ENCODE measurements around the gene USP5.
"Not testable (repeated sequence)": the region's sequence is repeated elsewhere in the genome, so short reads cannot be mapped to it uniquely, and the experiment has no call there.

Gene USP5

GRCh38 chr12:6886206-6886999, 34.5 kb downstream of the USP5 start:
- H3K4me3 ChIP-seq (ENCODE audit: low read length); H3K9ac ChIP-seq (ENCODE audit: low read length); DNase-seq (ENCODE audit: low read depth); H3K36me3 ChIP-seq (ENCODE audit: control insufficient read depth, insufficient read depth, low read length, severe bottlenecking); H3K27me3 ChIP-seq (replicated peaks; ENCODE audit: control insufficient read depth, insufficient read depth, low read length); H3K4me1 ChIP-seq (ENCODE audit: control insufficient read depth, insufficient read depth, low read length); H3K9me3 ChIP-seq (ENCODE audit: control insufficient read depth, low read length): not testable (repeated sequence)

- no peak for DNase-seq (ENCODE audit: low read depth)
- Histone ChIP-seq H3K27me3 (replicated peaks; ENCODE audit: control insufficient read depth, insufficient read depth, low read length) (no peaks in the 10 kb centered on the region), H3K4me1 (ENCODE audit: control insufficient read depth, insufficient read depth, low read length) (peaks cover 11% of the 10 kb centered on the region), H3K36me3 (ENCODE audit: control insufficient read depth, insufficient read depth, low read length, severe bottlenecking) (peaks cover 3% of the 10 kb centered on the region), H3K9me3 (ENCODE audit: control insufficient read depth, low read length) (no peaks in the 10 kb centered on the region), H3K9ac (ENCODE audit: low read length) (no peak overlapping the region), H3K4me3 (ENCODE audit: low read length) (no peak overlapping the region)
Measured at GRCh38 chr12:6887460-6887859, 35.5 kb downstream of the USP5 start.

- no peak overlapping the region for H3K9ac ChIP-seq (ENCODE audit: low read length)
- H3K27me3 ChIP-seq (replicated peaks; ENCODE audit: control insufficient read depth, insufficient read depth, low read length), result no peaks in the 10 kb centered on the region
- H3K4me3 ChIP-seq (ENCODE audit: low read length), result no peak overlapping the region
- no peaks in the 10 kb centered on the region for H3K9me3 ChIP-seq (ENCODE audit: control insufficient read depth, low read length)
- H3K36me3 ChIP-seq (ENCODE audit: control insufficient read depth, insufficient read depth, low read length, severe bottlenecking), result peaks cover 3% of the 10 kb centered on the region
- DNase-seq (ENCODE audit: low read depth), result no peak
- H3K4me1 ChIP-seq (ENCODE audit: control insufficient read depth, insufficient read depth, low read length), result peaks cover 11% of the 10 kb centered on the region
Measured at GRCh38 chr12:6888360-6888759, 36.4 kb downstream of the USP5 start.

- not testable (repeated sequence) for H3K27me3 ChIP-seq (replicated peaks; ENCODE audit: control insufficient read depth, insufficient read depth, low read length); H3K9ac ChIP-seq (ENCODE audit: low read length); H3K4me3 ChIP-seq (ENCODE audit: low read length); H3K36me3 ChIP-seq (ENCODE audit: control insufficient read depth, insufficient read depth, low read length, severe bottlenecking); DNase-seq (ENCODE audit: low read depth); H3K9me3 ChIP-seq (ENCODE audit: control insufficient read depth, low read length)
- peaks cover 12% of the 10 kb centered on the region for H3K4me1 ChIP-seq (ENCODE audit: control insufficient read depth, insufficient read depth, low read length)
Measured at GRCh38 chr12:6888794-6889193, 36.8 kb downstream of the USP5 start.

GRCh38 chr12:6889775-6890573, 38.0 kb downstream of the USP5 start:
- Histone ChIP-seq H3K4me3 (ENCODE audit: low read length) (peak overlapping the region; percentile 71), H3K9ac (ENCODE audit: low read length) (peak overlapping the region; percentile 90), H3K4me1 (ENCODE audit: control insufficient read depth, insufficient read depth, low read length) (peaks cover 15% of the 10 kb centered on the region)
- not testable (repeated sequence) for H3K9me3 ChIP-seq (ENCODE audit: control insufficient read depth, low read length); H3K27me3 ChIP-seq (replicated peaks; ENCODE audit: control insufficient read depth, insufficient read depth, low read length); H3K36me3 ChIP-seq (ENCODE audit: control insufficient read depth, insufficient read depth, low read length, severe bottlenecking); DNase-seq (ENCODE audit: low read depth)

- no peaks in the 10 kb centered on the region for H3K36me3 ChIP-seq (ENCODE audit: control insufficient read depth, insufficient read depth, low read length, severe bottlenecking)
- peaks cover 15% of the 10 kb centered on the region for H3K4me1 ChIP-seq (ENCODE audit: control insufficient read depth, insufficient read depth, low read length)
- no peaks in the 10 kb centered on the region for H3K27me3 ChIP-seq (replicated peaks; ENCODE audit: control insufficient read depth, insufficient read depth, low read length)
- H3K9me3 ChIP-seq (ENCODE audit: control insufficient read depth, low read length), result no peaks in the 10 kb centered on the region
- peak overlapping the region; percentile 81 for H3K4me3 ChIP-seq (ENCODE audit: low read length)
- peak overlapping the region; percentile 96 for H3K9ac ChIP-seq (ENCODE audit: low read length)
- DNase-seq (ENCODE audit: low read depth), result peak; percentile 99
Measured at GRCh38 chr12:6890789-6891645, 39.1 kb downstream of the USP5 start.

- H3K4me3 ChIP-seq (ENCODE audit: low read length), result peak overlapping the region; percentile 81
- no peaks in the 10 kb centered on the region for H3K27me3 ChIP-seq (replicated peaks; ENCODE audit: control insufficient read depth, insufficient read depth, low read length)
- H3K36me3 ChIP-seq (ENCODE audit: control insufficient read depth, insufficient read depth, low read length, severe bottlenecking), result no peaks in the 10 kb centered on the region
- peaks cover 15% of the 10 kb centered on the region for H3K4me1 ChIP-seq (ENCODE audit: control insufficient read depth, insufficient read depth, low read length)
- H3K9ac ChIP-seq (ENCODE audit: low read length), result peak overlapping the region; percentile 96
- no peak for DNase-seq (ENCODE audit: low read depth)
- no peaks in the 10 kb centered on the region for H3K9me3 ChIP-seq (ENCODE audit: control insufficient read depth, low read length)
Measured at GRCh38 chr12:6891646-6892001, 39.7 kb downstream of the USP5 start.

- H3K4me3 ChIP-seq (ENCODE audit: low read length); H3K9me3 ChIP-seq (ENCODE audit: control insufficient read depth, low read length): not testable (repeated sequence)
Measured at GRCh38 chr12:6892683-6893082, 40.7 kb downstream of the USP5 start.

GRCh38 chr12:6894321-6894720, 42.4 kb downstream of the USP5 start:
- Histone ChIP-seq H3K36me3 (ENCODE audit: control insufficient read depth, insufficient read depth, low read length, severe bottlenecking) (no peaks in the 10 kb centered on the region), H3K27me3 (replicated peaks; ENCODE audit: control insufficient read depth, insufficient read depth, low read length) (no peaks in the 10 kb centered on the region), H3K9me3 (ENCODE audit: control insufficient read depth, low read length) (no peaks in the 10 kb centered on the region), H3K4me3 (ENCODE audit: low read length) (no peak overlapping the region), H3K9ac (ENCODE audit: low read length) (no peak overlapping the region), H3K4me1 (ENCODE audit: control insufficient read depth, insufficient read depth, low read length) (peaks cover 15% of the 10 kb centered on the region)
- DNase-seq (ENCODE audit: low read depth), result no peak

More at GRCh38 chr12:6892683-6893082, 40.7 kb downstream of the USP5 start:
- not testable (repeated sequence) for H3K36me3 ChIP-seq (ENCODE audit: control insufficient read depth, insufficient read depth, low read length, severe bottlenecking); H3K9ac ChIP-seq (ENCODE audit: low read length); DNase-seq (ENCODE audit: low read depth); H3K27me3 ChIP-seq (replicated peaks; ENCODE audit: control insufficient read depth, insufficient read depth, low read length)
- peaks cover 15% of the 10 kb centered on the region for H3K4me1 ChIP-seq (ENCODE audit: control insufficient read depth, insufficient read depth, low read length)

GRCh38 chr12:6896846-6897435, 45.0 kb downstream of the USP5 start:
- no peaks in the 10 kb centered on the region for H3K27me3 ChIP-seq (replicated peaks; ENCODE audit: control insufficient read depth, insufficient read depth, low read length)
- H3K9me3 ChIP-seq (ENCODE audit: control insufficient read depth, low read length), result no peaks in the 10 kb centered on the region
- DNase-seq (ENCODE audit: low read depth), result no peak
- no peak overlapping the region for H3K9ac ChIP-seq (ENCODE audit: low read length)
- no peak overlapping the region for H3K4me3 ChIP-seq (ENCODE audit: low read length)
- peaks cover 4% of the 10 kb centered on the region for H3K4me1 ChIP-seq (ENCODE audit: control insufficient read depth, insufficient read depth, low read length)
- no peaks in the 10 kb centered on the region for H3K36me3 ChIP-seq (ENCODE audit: control insufficient read depth, insufficient read depth, low read length, severe bottlenecking)
